GM23338 (cell line): ENCODE measurements around the gene CENPN. TPM values are rescaled to one million over a fixed set of nuclear protein-coding genes. Genes with fewer than 3 reads are reported as not detected.

Experiments
- ATAC-seq: fragments of 200-7000 bp; cut with Tn5 transposase; 3 replicates; pipeline ENCODE4 v1.9.1; 2020
- DNase-seq: peaks from one replicate; pipeline ENCODE4 v3.0.0-alpha.2; 2015; ENCODE audit warnings: low spot score
- H2AFZ ChIP-seq: fragments of 200-600 bp; sonication (generic); 2 replicates; pipeline ENCODE4 v1.8.0; 2016; ENCODE audit warnings: antibody characterized with exemption, mild to moderate bottlenecking, moderate library complexity
- H3F3A ChIP-seq: fragments of 200-600 bp; sonication (generic); replicated peaks from 2 replicates; pipeline ENCODE4 v1.8.0; 2017; ENCODE audit warnings: antibody characterized with exemption, mixed run types, low read depth
- H3K27ac ChIP-seq: fragments of 200-600 bp; sonication (generic); 2 replicates; pipeline ENCODE4 v1.6.1; 2016; ENCODE audit warnings: low read depth
- H3K27me3 ChIP-seq: fragments of 200-600 bp; sonication (generic); 2 replicates; pipeline ENCODE4 v1.8.0; 2016; ENCODE audit warnings: mild to moderate bottlenecking, mixed run types, moderate library complexity; ENCODE audit not compliant: insufficient read depth
- H3K36me3 ChIP-seq: fragments of 200-600 bp; sonication (generic); 2 replicates; pipeline ENCODE4 v1.8.0; 2016; ENCODE audit warnings: mild to moderate bottlenecking; ENCODE audit not compliant: insufficient read depth
- H3K4me1 ChIP-seq: fragments of 200-600 bp; sonication (generic); 2 replicates; pipeline ENCODE4 v1.8.0; 2016; ENCODE audit warnings: mild to moderate bottlenecking, moderate library complexity; ENCODE audit not compliant: insufficient read depth
- H3K4me2 ChIP-seq: fragments of 200-600 bp; sonication (generic); 2 replicates; pipeline ENCODE4 v1.7.1; 2017; ENCODE audit warnings: mixed run types
- H3K4me3 ChIP-seq: fragments of 200-600 bp; sonication (generic); 2 replicates; pipeline ENCODE4 v1.6.1; 2016; ENCODE audit warnings: mixed run types
- H3K79me2 ChIP-seq: fragments of 200-600 bp; sonication (generic); replicated peaks from 2 replicates; pipeline ENCODE4 v1.8.0; 2017; ENCODE audit warnings: mild to moderate bottlenecking; ENCODE audit not compliant: insufficient read depth
- H3K9me2 ChIP-seq: fragments of 200-600 bp; sonication (generic); 2 replicates; pipeline ENCODE4 v1.8.0; 2017; ENCODE audit not compliant: insufficient read depth
- H4K20me1 ChIP-seq: fragments of 200-600 bp; sonication (generic); replicated peaks from 2 replicates; pipeline ENCODE4 v1.8.0; 2017; ENCODE audit warnings: mild to moderate bottlenecking; ENCODE audit not compliant: insufficient read depth
- H3K27ac Mint-ChIP-seq: 2 replicates; pipeline ENCODE4 v1.8.0; 2020; ENCODE audit warnings: inconsistent platforms, mild to moderate bottlenecking, moderate library complexity, mixed read lengths
- H3K27me3 Mint-ChIP-seq: 3 replicates; pipeline ENCODE4 v1.8.0; 2022; ENCODE audit warnings: low read depth, mild to moderate bottlenecking, moderate library complexity, mixed read lengths, inconsistent platforms; ENCODE audit not compliant: insufficient read depth, poor library complexity
- H3K36me3 Mint-ChIP-seq: 3 replicates; pipeline ENCODE4 v1.8.0; 2021; ENCODE audit warnings: low read depth, mild to moderate bottlenecking, inconsistent platforms, moderate library complexity, mixed read lengths
- H3K4me1 Mint-ChIP-seq: 3 replicates; pipeline ENCODE4 v1.8.0; 2020; ENCODE audit warnings: mild to moderate bottlenecking, inconsistent platforms, mixed read lengths
- H3K4me3 Mint-ChIP-seq: 3 replicates; pipeline ENCODE4 v1.8.0; 2021; ENCODE audit warnings: moderate library complexity, mild to moderate bottlenecking, inconsistent platforms, mixed read lengths
- H3K9me3 Mint-ChIP-seq: 3 replicates; pipeline ENCODE4 v1.8.0; 2020; ENCODE audit warnings: moderate library complexity, mild to moderate bottlenecking, inconsistent platforms, mixed read lengths
- EZH2 ChIP-seq: fragments of 200-600 bp; sonication (generic); IDR thresholded peaks from one replicate; pipeline ENCODE4 v1.8.0; 2017; ENCODE audit warnings: antibody characterized with exemption, mild to moderate bottlenecking, low read depth; ENCODE audit not compliant: unreplicated experiment
- NANOG ChIP-seq: IDR thresholded peaks from 2 replicates; pipeline ENCODE4 v1.6.1; 2016; ENCODE audit warnings: antibody characterized with exemption, borderline replicate concordance
- POLR2AphosphoS5 ChIP-seq: IDR thresholded peaks from 2 replicates; pipeline ENCODE4 v1.6.1; 2016; ENCODE audit warnings: antibody characterized with exemption, low read depth
- STAT1 ChIP-seq: IDR thresholded peaks from one replicate; pipeline ENCODE4 v1.6.1; 2016; ENCODE audit warnings: antibody characterized with exemption; ENCODE audit not compliant: unreplicated experiment
- ZNF114 ChIP-seq: fragments of 250-450 bp; sonication (Bioruptor Pico); IDR thresholded peaks from 2 replicates; pipeline ENCODE4 v1.5.0; 2020; ENCODE audit warnings: mild to moderate bottlenecking, moderate library complexity
- polyA plus RNA-seq: library from polyadenylated mRNA; unstranded; fragments of >200 nt; fragmentation: Nextera tagmentation; extraction: Ambion mirVana; gene quantifications from 2 replicates; pipeline ENCODE4 v1.2.1, GENCODE V29; 2016
- total RNA-seq: library from RNA; depleted of rRNA; stranded (reverse); fragments of >200 nt; shearing (Covaris generic); gene quantifications from 2 replicates; pipeline ENCODE4 v1.2.3, GENCODE V29; 2014
- TF ChIP-seq, protein P1 (sequence below), 2 experiments: fragments of 200-600 bp in 1 of 2; sonication (generic) in 1 of 2; conservative IDR thresholded peaks; 2 replicates each; pipeline versions ENCODE4 v1.5.1 to v1.6.1; 2016 to 2017; ENCODE audit warnings: antibody characterized with exemption in 2 of 2, low read depth in 2 of 2, mild to moderate bottlenecking in 2 of 2, moderate library complexity in 1 of 2
- TF ChIP-seq, protein P2 (sequence below): fragments of 250-450 bp; sonication (Bioruptor Pico); IDR thresholded peaks from 2 replicates; pipeline ENCODE4 v1.5.0; 2020; ENCODE audit warnings: mild to moderate bottlenecking, moderate library complexity

CENPN gene
- total and polyA plus RNA-seq, 2 experiments from 2014 or later, result 43.6 to 80.8 TPM

DNA sequence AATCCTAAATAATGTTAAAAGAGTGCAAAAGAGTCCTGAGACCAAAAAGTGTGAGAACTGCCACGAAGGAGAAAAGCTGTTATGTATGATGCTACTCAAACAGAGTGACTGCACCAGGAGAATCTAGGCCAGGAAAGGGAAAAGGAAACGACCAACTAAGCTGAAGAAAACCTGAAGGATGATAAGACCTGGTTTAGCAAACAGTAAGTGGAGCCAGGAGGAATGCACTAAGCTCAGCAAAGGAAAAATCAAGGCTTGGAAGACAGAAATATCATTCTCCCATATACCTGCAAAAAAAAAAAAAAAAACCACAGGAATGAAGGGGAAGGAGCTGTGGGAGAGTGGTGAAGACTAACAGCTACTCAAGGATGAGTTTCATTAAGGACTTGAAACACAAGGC, 21.4 kb upstream of the CENPN start:
- peaks cover 27% of the 10 kb centered on the region for H4K20me1 ChIP-seq
- H3K36me3 Mint-ChIP-seq, result peaks cover 6% of the 10 kb centered on the region; the same call in 1 of the 3 replicates
- H2AFZ ChIP-seq, result no peak overlapping the region
- H3K27ac Mint-ChIP-seq, result no peak overlapping the region
- no peak overlapping the region for H3K27ac ChIP-seq
- ATAC-seq, result no peak
- peaks cover 36% of the 10 kb centered on the region for H3K4me1 Mint-ChIP-seq
- H3K4me2 ChIP-seq, result no peak overlapping the region
- no peak overlapping the region for H3K4me3 Mint-ChIP-seq
- H3K4me3 ChIP-seq, result no peak overlapping the region
- H3F3A ChIP-seq, result no peaks in the 10 kb centered on the region
- no peak for DNase-seq
- H3K9me3 Mint-ChIP-seq, result no peaks in the 10 kb centered on the region
- H3K4me1 ChIP-seq, result peaks cover 21% of the 10 kb centered on the region; the same call in 1 of the 2 replicates
- H3K36me3 ChIP-seq, result no peaks in the 10 kb centered on the region
- H3K27me3 ChIP-seq, result peaks cover 5% of the 10 kb centered on the region; the same call in 1 of the 2 replicates
- no peak for TF ChIP-seq STAT1
- TF ChIP-seq NANOG, result no peak
- no peak for TF ChIP-seq EZH2
- TF ChIP-seq, protein P1, sequence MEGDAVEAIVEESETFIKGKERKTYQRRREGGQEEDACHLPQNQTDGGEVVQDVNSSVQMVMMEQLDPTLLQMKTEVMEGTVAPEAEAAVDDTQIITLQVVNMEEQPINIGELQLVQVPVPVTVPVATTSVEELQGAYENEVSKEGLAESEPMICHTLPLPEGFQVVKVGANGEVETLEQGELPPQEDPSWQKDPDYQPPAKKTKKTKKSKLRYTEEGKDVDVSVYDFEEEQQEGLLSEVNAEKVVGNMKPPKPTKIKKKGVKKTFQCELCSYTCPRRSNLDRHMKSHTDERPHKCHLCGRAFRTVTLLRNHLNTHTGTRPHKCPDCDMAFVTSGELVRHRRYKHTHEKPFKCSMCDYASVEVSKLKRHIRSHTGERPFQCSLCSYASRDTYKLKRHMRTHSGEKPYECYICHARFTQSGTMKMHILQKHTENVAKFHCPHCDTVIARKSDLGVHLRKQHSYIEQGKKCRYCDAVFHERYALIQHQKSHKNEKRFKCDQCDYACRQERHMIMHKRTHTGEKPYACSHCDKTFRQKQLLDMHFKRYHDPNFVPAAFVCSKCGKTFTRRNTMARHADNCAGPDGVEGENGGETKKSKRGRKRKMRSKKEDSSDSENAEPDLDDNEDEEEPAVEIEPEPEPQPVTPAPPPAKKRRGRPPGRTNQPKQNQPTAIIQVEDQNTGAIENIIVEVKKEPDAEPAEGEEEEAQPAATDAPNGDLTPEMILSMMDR (conservative IDR thresholded peaks at IDR 0.05; ENCODE audit: low read depth in 2 of 2), result no peak
- H3K79me2 ChIP-seq, result peaks cover 31% of the 10 kb centered on the region
- H3K9me2 ChIP-seq, result no peaks in the 10 kb centered on the region
- H3K27me3 Mint-ChIP-seq, result peaks cover 16% of the 10 kb centered on the region

DNA sequence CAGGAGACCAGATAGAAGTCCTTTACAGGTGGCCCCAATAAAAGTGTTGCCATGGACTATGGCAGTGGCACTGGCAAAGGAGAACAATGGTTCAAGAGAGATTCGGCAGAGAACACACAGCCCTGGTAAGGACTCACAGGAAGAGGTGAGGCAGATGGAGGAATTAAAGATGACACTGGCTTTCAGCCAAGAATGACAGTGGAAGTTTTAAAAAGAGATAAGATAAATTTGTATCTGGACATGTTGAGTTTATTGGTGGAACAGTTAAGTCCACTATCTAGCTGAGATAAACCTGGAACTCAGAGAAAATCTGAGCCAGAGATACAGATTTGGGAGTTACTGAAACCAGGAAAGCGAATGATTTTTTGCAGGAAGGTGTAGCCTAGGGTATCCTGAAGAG, 20.5 kb upstream of the CENPN start:
- peaks cover 27% of the 10 kb centered on the region for H4K20me1 ChIP-seq
- ATAC-seq, result peak; percentile 40
- H2AFZ ChIP-seq, result no peak overlapping the region
- peaks cover 38% of the 10 kb centered on the region for H3K79me2 ChIP-seq
- peak overlapping the region; percentile 20; the same call in 1 of the 2 replicates for H3K4me2 ChIP-seq
- no peak overlapping the region for H3K27ac ChIP-seq
- peaks cover 36% of the 10 kb centered on the region for H3K4me1 Mint-ChIP-seq
- TF ChIP-seq, protein P2, sequence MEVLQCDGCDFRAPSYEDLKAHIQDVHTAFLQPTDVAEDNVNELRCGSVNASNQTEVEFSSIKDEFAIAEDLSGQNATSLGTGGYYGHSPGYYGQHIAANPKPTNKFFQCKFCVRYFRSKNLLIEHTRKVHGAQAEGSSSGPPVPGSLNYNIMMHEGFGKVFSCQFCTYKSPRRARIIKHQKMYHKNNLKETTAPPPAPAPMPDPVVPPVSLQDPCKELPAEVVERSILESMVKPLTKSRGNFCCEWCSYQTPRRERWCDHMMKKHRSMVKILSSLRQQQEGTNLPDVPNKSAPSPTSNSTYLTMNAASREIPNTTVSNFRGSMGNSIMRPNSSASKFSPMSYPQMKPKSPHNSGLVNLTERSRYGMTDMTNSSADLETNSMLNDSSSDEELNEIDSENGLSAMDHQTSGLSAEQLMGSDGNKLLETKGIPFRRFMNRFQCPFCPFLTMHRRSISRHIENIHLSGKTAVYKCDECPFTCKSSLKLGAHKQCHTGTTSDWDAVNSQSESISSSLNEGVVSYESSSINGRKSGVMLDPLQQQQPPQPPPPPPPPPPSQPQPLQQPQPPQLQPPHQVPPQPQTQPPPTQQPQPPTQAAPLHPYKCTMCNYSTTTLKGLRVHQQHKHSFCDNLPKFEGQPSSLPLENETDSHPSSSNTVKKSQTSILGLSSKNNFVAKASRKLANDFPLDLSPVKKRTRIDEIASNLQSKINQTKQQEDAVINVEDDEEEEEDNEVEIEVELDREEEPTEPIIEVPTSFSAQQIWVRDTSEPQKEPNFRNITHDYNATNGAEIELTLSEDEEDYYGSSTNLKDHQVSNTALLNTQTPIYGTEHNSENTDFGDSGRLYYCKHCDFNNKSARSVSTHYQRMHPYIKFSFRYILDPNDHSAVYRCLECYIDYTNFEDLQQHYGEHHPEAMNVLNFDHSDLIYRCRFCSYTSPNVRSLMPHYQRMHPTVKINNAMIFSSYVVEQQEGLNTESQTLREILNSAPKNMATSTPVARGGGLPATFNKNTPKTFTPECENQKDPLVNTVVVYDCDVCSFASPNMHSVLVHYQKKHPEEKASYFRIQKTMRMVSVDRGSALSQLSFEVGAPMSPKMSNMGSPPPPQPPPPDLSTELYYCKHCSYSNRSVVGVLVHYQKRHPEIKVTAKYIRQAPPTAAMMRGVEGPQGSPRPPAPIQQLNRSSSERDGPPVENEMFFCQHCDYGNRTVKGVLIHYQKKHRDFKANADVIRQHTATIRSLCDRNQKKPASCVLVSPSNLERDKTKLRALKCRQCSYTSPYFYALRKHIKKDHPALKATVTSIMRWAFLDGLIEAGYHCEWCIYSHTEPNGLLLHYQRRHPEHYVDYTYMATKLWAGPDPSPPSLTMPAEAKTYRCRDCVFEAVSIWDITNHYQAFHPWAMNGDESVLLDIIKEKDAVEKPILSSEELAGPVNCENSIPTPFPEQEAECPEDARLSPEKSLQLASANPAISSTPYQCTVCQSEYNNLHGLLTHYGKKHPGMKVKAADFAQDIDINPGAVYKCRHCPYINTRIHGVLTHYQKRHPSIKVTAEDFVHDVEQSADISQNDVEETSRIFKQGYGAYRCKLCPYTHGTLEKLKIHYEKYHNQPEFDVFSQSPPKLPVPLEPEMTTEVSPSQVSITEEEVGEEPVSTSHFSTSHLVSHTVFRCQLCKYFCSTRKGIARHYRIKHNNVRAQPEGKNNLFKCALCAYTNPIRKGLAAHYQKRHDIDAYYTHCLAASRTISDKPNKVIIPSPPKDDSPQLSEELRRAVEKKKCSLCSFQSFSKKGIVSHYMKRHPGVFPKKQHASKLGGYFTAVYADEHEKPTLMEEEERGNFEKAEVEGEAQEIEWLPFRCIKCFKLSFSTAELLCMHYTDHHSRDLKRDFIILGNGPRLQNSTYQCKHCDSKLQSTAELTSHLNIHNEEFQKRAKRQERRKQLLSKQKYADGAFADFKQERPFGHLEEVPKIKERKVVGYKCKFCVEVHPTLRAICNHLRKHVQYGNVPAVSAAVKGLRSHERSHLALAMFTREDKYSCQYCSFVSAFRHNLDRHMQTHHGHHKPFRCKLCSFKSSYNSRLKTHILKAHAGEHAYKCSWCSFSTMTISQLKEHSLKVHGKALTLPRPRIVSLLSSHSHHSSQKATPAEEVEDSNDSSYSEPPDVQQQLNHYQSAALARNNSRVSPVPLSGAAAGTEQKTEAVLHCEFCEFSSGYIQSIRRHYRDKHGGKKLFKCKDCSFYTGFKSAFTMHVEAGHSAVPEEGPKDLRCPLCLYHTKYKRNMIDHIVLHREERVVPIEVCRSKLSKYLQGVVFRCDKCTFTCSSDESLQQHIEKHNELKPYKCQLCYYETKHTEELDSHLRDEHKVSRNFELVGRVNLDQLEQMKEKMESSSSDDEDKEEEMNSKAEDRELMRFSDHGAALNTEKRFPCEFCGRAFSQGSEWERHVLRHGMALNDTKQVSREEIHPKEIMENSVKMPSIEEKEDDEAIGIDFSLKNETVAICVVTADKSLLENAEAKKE (CRISPR knock-in tag), result no peak
- no peak for TF ChIP-seq POLR2AphosphoS5
- TF ChIP-seq ZNF114 (CRISPR knock-in tag), result no peak
- H3K27me3 Mint-ChIP-seq, result peaks cover 16% of the 10 kb centered on the region
- H3K36me3 ChIP-seq, result no peaks in the 10 kb centered on the region
- H3K9me2 ChIP-seq, result no peaks in the 10 kb centered on the region
- H3K4me3 ChIP-seq, result no peak overlapping the region
- peaks cover 5% of the 10 kb centered on the region; the same call in 1 of the 2 replicates for H3K27me3 ChIP-seq
- H3K4me3 Mint-ChIP-seq, result no peak overlapping the region
- peaks cover 21% of the 10 kb centered on the region; the same call in 1 of the 2 replicates for H3K4me1 ChIP-seq
- no peak for DNase-seq
- H3K27ac Mint-ChIP-seq, result no peak overlapping the region
- peaks cover 2% of the 10 kb centered on the region; the same call in 1 of the 3 replicates for H3K36me3 Mint-ChIP-seq
- no peaks in the 10 kb centered on the region for H3K9me3 Mint-ChIP-seq
- no peaks in the 10 kb centered on the region for H3F3A ChIP-seq
